MM.1S (cell line): Measurements from ENCODE around the gene ASB6.

Experiments
- DNase-seq: peaks from one replicate; pipeline ENCODE4 v3.0.0-alpha.2; 2015
- H2AFZ ChIP-seq: fragments of 300-600 bp; sonication (generic); 2 replicates; pipeline ENCODE4 v1.6.0; 2016; ENCODE audit warnings: antibody characterized with exemption, low read length
- H3F3A ChIP-seq: fragments of 300-600 bp; sonication (generic); 2 replicates; pipeline ENCODE4 v1.6.1; 2016; ENCODE audit warnings: mild to moderate bottlenecking, antibody characterized with exemption, low read length, moderate library complexity, mixed read lengths; ENCODE audit not compliant: insufficient read depth
- H3K27ac ChIP-seq: fragments of 300-600 bp; sonication (generic); 2 replicates; pipeline ENCODE4 v1.5.1; 2016; ENCODE audit warnings: mild to moderate bottlenecking, low read length
- H3K27me3 ChIP-seq: fragments of 300-600 bp; sonication (generic); replicated peaks from 2 replicates; pipeline ENCODE4 v1.6.0; 2016; ENCODE audit warnings: low read length; ENCODE audit not compliant: insufficient read depth
- H3K36me3 ChIP-seq: fragments of 300-600 bp; sonication (generic); replicated peaks from 2 replicates; pipeline ENCODE4 v1.6.1; 2016; ENCODE audit warnings: mild to moderate bottlenecking, low read length, mixed read lengths; ENCODE audit not compliant: insufficient read depth
- H3K4me1 ChIP-seq: fragments of 300-600 bp; sonication (generic); 2 replicates; pipeline ENCODE4 v1.6.1; 2016; ENCODE audit warnings: low read length, mixed read lengths
- H3K4me2 ChIP-seq: fragments of 300-600 bp; sonication (generic); 2 replicates; pipeline ENCODE4 v1.6.0; 2016; ENCODE audit warnings: low read depth, low read length
- H3K4me3 ChIP-seq: fragments of 300-600 bp; sonication (generic); 2 replicates; pipeline ENCODE4 v1.5.1; 2016; ENCODE audit warnings: low read length, mixed read lengths
- H3K79me2 ChIP-seq: fragments of 300-600 bp; sonication (generic); 2 replicates; pipeline ENCODE4 v1.6.1; 2016; ENCODE audit warnings: mixed run types, low read length, mixed read lengths
- H3K9ac ChIP-seq: fragments of 300-600 bp; sonication (generic); 2 replicates; pipeline ENCODE4 v1.6.1; 2016; ENCODE audit warnings: low read length, mixed read lengths
- H3K9me2 ChIP-seq: fragments of 300-600 bp; sonication (generic); replicated peaks from 2 replicates; pipeline ENCODE4 v1.6.1; 2016; ENCODE audit warnings: mild to moderate bottlenecking, low read length, mixed read lengths; ENCODE audit not compliant: insufficient read depth
- H3K9me3 ChIP-seq: fragments of 300-600 bp; sonication (generic); replicated peaks from 2 replicates; pipeline ENCODE4 v1.6.1; 2016; ENCODE audit warnings: mild to moderate bottlenecking, low read length, mixed read lengths; ENCODE audit not compliant: insufficient read depth
- H4K20me1 ChIP-seq: fragments of 300-600 bp; sonication (generic); 2 replicates; pipeline ENCODE4 v1.6.1; 2016; ENCODE audit warnings: mild to moderate bottlenecking, low read length, moderate library complexity, mixed read lengths; ENCODE audit not compliant: insufficient read depth
- EZH2 ChIP-seq: fragments of 300-600 bp; sonication (generic); optimal IDR thresholded peaks from 2 replicates; pipeline ENCODE3; 2017; ENCODE audit warnings: low read depth, mild to moderate bottlenecking, antibody characterized with exemption, low read length, mixed read lengths
- EZH2phosphoT487 ChIP-seq: fragments of 300-600 bp; sonication (generic); IDR thresholded peaks from 2 replicates; pipeline ENCODE4 v1.6.1; 2018; ENCODE audit warnings: antibody characterized with exemption, low read length
- TF ChIP-seq, protein P1 (sequence below): fragments of 300-600 bp; sonication (generic); IDR thresholded peaks from 2 replicates; pipeline ENCODE4 v1.5.1; 2016; ENCODE audit warnings: antibody characterized with exemption, low read length, mixed read lengths

The ASB6 gene

DNA sequence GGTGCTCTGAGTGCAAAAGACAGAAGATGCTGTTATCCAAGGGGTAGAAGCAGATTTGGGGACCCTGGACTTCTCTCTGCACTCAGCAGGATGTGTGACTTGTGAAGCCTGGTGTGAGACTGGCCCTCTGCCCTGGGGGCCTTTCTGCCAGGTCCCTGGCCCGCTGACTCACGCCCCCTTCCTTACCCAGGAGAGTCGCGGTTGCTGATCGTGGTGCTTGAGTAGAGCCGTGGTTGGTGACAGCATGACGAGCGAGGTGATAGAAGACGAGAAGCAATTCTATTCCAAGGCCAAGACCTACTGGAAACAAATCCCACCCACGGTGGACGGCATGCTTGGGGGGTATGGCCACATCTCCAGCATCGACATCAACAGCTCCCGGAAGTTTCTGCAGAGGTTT, 9.5 kb downstream of the ASB6 start:
- Histone ChIP-seq H3K4me3 (no peak overlapping the region), H3F3A (no peaks in the 10 kb centered on the region), H3K9me3 (no peaks in the 10 kb centered on the region), H3K9me2 (no peaks in the 10 kb centered on the region), H2AFZ (no peak overlapping the region), H3K4me2 (no peak overlapping the region), H3K4me1 (peaks cover 3% of the 10 kb centered on the region; the same call in 1 of the 2 replicates), H3K27me3 (no peaks in the 10 kb centered on the region), H3K79me2 (peaks cover 75% of the 10 kb centered on the region), H3K9ac (no peak overlapping the region), H3K36me3 (no peaks in the 10 kb centered on the region; the same call in none of the 2 replicates), H4K20me1 (peaks cover 21% of the 10 kb centered on the region; the same call in 1 of the 2 replicates), H3K27ac (no peak overlapping the region)
- TF ChIP-seq EZH2phosphoT487 (no peak), EZH2 (no peak)
- TF ChIP-seq, protein P1, sequence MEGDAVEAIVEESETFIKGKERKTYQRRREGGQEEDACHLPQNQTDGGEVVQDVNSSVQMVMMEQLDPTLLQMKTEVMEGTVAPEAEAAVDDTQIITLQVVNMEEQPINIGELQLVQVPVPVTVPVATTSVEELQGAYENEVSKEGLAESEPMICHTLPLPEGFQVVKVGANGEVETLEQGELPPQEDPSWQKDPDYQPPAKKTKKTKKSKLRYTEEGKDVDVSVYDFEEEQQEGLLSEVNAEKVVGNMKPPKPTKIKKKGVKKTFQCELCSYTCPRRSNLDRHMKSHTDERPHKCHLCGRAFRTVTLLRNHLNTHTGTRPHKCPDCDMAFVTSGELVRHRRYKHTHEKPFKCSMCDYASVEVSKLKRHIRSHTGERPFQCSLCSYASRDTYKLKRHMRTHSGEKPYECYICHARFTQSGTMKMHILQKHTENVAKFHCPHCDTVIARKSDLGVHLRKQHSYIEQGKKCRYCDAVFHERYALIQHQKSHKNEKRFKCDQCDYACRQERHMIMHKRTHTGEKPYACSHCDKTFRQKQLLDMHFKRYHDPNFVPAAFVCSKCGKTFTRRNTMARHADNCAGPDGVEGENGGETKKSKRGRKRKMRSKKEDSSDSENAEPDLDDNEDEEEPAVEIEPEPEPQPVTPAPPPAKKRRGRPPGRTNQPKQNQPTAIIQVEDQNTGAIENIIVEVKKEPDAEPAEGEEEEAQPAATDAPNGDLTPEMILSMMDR: no peak
- no peak for DNase-seq

- Histone ChIP-seq H3F3A (no peaks in the 10 kb centered on the region), H3K9me2 (no peaks in the 10 kb centered on the region), H3K4me3 (no peak overlapping the region), H3K79me2 (peaks cover 83% of the 10 kb centered on the region), H3K4me2 (no peak overlapping the region), H3K9me3 (no peaks in the 10 kb centered on the region), H3K9ac (no peak overlapping the region), H2AFZ (no peak overlapping the region), H3K27ac (no peak overlapping the region), H3K4me1 (peaks cover 6% of the 10 kb centered on the region; the same call in 1 of the 2 replicates), H3K27me3 (no peaks in the 10 kb centered on the region), H3K36me3 (no peaks in the 10 kb centered on the region; the same call in none of the 2 replicates), H4K20me1 (peaks cover 21% of the 10 kb centered on the region; the same call in 1 of the 2 replicates)
- no peak for DNase-seq
- TF ChIP-seq EZH2phosphoT487 (no peak), EZH2 (no peak)
- TF ChIP-seq, protein P1: no peak
Measured at GRCh38 chr9:129631674-129632129, 10.2 kb downstream of the ASB6 start.

- Histone ChIP-seq H3K79me2 (peaks cover 89% of the 10 kb centered on the region), H3K9ac (no peak overlapping the region), H3K36me3 (no peaks in the 10 kb centered on the region; the same call in none of the 2 replicates)
Measured at GRCh38 chr9:129630967-129631673, 10.8 kb downstream of the ASB6 start.

More at GRCh38 chr9:129630967-129631673, 10.8 kb downstream of the ASB6 start:
- no peaks in the 10 kb centered on the region for H3K9me3 ChIP-seq
- DNase-seq: no peak
- H3K27me3 ChIP-seq: no peaks in the 10 kb centered on the region
- peaks cover 5% of the 10 kb centered on the region; the same call in 1 of the 2 replicates for H3F3A ChIP-seq
- no peak overlapping the region for H3K4me2 ChIP-seq
- H3K27ac ChIP-seq: no peak overlapping the region
- H4K20me1 ChIP-seq: peaks cover 21% of the 10 kb centered on the region; the same call in 1 of the 2 replicates
- H3K9me2 ChIP-seq: no peaks in the 10 kb centered on the region
- TF ChIP-seq, protein P1: no peak
- TF ChIP-seq EZH2: no peak
- no peak for TF ChIP-seq EZH2phosphoT487
- H3K4me3 ChIP-seq: no peak overlapping the region
- no peak overlapping the region for H2AFZ ChIP-seq
- peaks cover 6% of the 10 kb centered on the region; the same call in 1 of the 2 replicates for H3K4me1 ChIP-seq
